Mammary epithelial cell (primary cell): ENCODE measurements around the gene HSPA12B.

Experiments
- EZH2 ChIP-seq: IDR thresholded peaks from 2 replicates; pipeline ENCODE4 v1.6.1; 2012; ENCODE audit warnings: low read length, inconsistent platforms, borderline replicate concordance
- TF ChIP-seq, protein P1 (sequence below), 2 donors: IDR thresholded peaks in 1 of 2; conservative IDR thresholded peaks in 1 of 2; 2 replicates each; pipeline ENCODE4 v1.5.1; 2011 to 2012; ENCODE audit warnings: inconsistent platforms in 2 of 2, low read length in 2 of 2, mild to moderate bottlenecking in 2 of 2, control low read depth in 1 of 2, low read depth in 1 of 2; ENCODE audit not compliant: insufficient read depth in 1 of 2; ENCODE audit errors: extremely low read depth in 1 of 2

DNA sequence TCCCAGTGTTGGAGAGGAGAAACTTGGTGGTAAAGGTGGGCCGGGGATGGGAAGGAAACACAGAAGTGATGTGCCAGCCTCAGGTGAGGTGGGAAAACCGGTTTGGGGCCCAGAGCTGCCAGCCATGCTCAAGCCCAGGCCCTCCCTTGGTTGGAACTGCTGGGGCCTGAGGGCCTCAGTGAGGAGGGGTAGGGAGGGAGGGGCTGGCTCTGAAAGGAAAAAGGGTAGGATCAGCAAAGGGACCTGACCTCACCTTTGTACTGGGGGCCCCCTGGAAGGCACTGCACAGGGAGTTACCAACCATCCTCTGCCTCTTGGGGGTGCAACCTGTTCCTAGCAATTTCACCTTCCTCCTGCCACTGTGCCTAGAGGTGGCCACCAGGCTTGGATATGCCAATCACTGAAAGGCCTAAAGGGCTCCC lies 50.6 kb downstream of the HSPA12B start:
- TF ChIP-seq, protein P1, sequence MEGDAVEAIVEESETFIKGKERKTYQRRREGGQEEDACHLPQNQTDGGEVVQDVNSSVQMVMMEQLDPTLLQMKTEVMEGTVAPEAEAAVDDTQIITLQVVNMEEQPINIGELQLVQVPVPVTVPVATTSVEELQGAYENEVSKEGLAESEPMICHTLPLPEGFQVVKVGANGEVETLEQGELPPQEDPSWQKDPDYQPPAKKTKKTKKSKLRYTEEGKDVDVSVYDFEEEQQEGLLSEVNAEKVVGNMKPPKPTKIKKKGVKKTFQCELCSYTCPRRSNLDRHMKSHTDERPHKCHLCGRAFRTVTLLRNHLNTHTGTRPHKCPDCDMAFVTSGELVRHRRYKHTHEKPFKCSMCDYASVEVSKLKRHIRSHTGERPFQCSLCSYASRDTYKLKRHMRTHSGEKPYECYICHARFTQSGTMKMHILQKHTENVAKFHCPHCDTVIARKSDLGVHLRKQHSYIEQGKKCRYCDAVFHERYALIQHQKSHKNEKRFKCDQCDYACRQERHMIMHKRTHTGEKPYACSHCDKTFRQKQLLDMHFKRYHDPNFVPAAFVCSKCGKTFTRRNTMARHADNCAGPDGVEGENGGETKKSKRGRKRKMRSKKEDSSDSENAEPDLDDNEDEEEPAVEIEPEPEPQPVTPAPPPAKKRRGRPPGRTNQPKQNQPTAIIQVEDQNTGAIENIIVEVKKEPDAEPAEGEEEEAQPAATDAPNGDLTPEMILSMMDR (conservative IDR thresholded peaks at IDR 0.05 in 1 of 2, IDR thresholded peaks at IDR 0.05 in 1 of 2; ENCODE audit: extremely low read depth in 1 of 2, insufficient read depth in 1 of 2, low read depth in 1 of 2, low read length in 2 of 2) = no peak
- no peak for TF ChIP-seq EZH2
